Small intestine (tissue), 7 donors: ENCODE data around the gene TEAD1. TPM values are rescaled to one million over a fixed set of nuclear protein-coding genes. Genes with fewer than 3 reads are reported as not detected.

ENCODE experiments used
- DNase-seq, 2 donors: peaks; one replicate each; pipeline versions ENCODE4 v3.0.0 to v3.0.0-alpha.2; 2013
- FAIRE-seq: peaks from 2 replicates; lab custom pipeline; 2012; peaks lifted over from hg19 to GRCh38; lab: Jason Lieb, UNC
- H3K27ac ChIP-seq, 3 donors: one replicate each; pipeline ENCODE4 v1.5.1; 2013; ENCODE audit warnings: low read length in 2 of 3, mild to moderate bottlenecking in 2 of 3, control low read depth in 1 of 3, inconsistent platforms in 1 of 3, low read depth in 1 of 3, moderate library complexity in 1 of 3
- H3K27me3 ChIP-seq, 3 donors: one replicate each; pipeline ENCODE4 v1.6.1; 2013; ENCODE audit warnings: low read length in 3 of 3, inconsistent platforms in 1 of 3; ENCODE audit not compliant: control insufficient read depth in 3 of 3, insufficient read depth in 3 of 3
- H3K36me3 ChIP-seq, 3 donors: one replicate each; pipeline ENCODE4 v1.6.1; 2013; ENCODE audit warnings: low read length in 3 of 3, inconsistent platforms in 1 of 3, low read depth in 1 of 3, mild to moderate bottlenecking in 1 of 3, moderate library complexity in 1 of 3; ENCODE audit not compliant: control insufficient read depth in 3 of 3, insufficient read depth in 2 of 3
- H3K4me1 ChIP-seq, 3 donors: one replicate each; pipeline ENCODE4 v1.6.1; 2013; ENCODE audit warnings: low read length in 2 of 3, inconsistent platforms in 1 of 3, low read depth in 1 of 3, mild to moderate bottlenecking in 1 of 3, moderate library complexity in 1 of 3; ENCODE audit not compliant: control insufficient read depth in 3 of 3, insufficient read depth in 2 of 3
- H3K4me3 ChIP-seq, 3 donors: one replicate each; pipeline ENCODE4 v1.5.1; 2013; ENCODE audit warnings: low read length in 3 of 3, control low read depth in 1 of 3, inconsistent platforms in 1 of 3, low read depth in 1 of 3, mild to moderate bottlenecking in 1 of 3, moderate library complexity in 1 of 3
- H3K9me3 ChIP-seq, 2 donors: one replicate each; pipeline ENCODE4 v1.6.1; 2013; ENCODE audit warnings: low read depth in 1 of 2, low read length in 1 of 2; ENCODE audit not compliant: control insufficient read depth in 2 of 2, insufficient read depth in 1 of 2
- WGBS, 3 donors: extraction: QIAGEN DNeasy Blood & Tissue Kit; methylation state at CpG; one replicate each; pipeline ENCODE4 v1.1.7; 2013; 5-methylcytosine and 5-hydroxymethylcytosine counted together
- polyA plus RNA-seq, 4 donors: library from polyadenylated mRNA; stranded (reverse) in 3 of 4; unstranded in 1 of 4; fragments of 200-250 nt in 3 of 4; fragments of 120-200 nt in 1 of 4; gene quantifications; one replicate each; pipeline versions ENCODE4 v1.2.1 to v1.2.3, GENCODE V29; 2013
- donor health status: healthy with polysubstance abuse.
- donor health status: control.
- donor health status: control.
- donor health status: Bipolar disorder and iron deficiency.
- donor health status: healthy.

TEAD1 gene
- polyA plus RNA-seq, 4 donors = 3.2 to 29.3 (median 7.6) TPM

- Histone ChIP-seq H3K4me3 (no peak overlapping the region), H3K27ac (no peak overlapping the region), H3K27me3 (no peaks in the 10 kb centered on the region), H3K9me3 (no peaks in the 10 kb centered on the region), H3K4me1 (peaks cover 0 to 11% (median 0%) of the 10 kb centered on the region in 3 donors), H3K36me3 (peaks cover 0 to 18% (median 0%) of the 10 kb centered on the region in 3 donors)
- FAIRE-seq (no peak), DNase-seq (no peak)
- 64 to 82% (median 69%) methylated on average over 1 of the region's 1 CpG for WGBS, 3 donors
Measured at GRCh38 chr11:12772324-12772723, 98.1 kb downstream of the TEAD1 start.

GRCh38 chr11:12773591-12773990 is 99.4 kb downstream of the TEAD1 start:
- Histone ChIP-seq H3K4me3 (no peak overlapping the region), H3K36me3 (peaks cover 0 to 16% (median 0%) of the 10 kb centered on the region in 3 donors), H3K4me1 (peaks cover 0 to 1% (median 0%) of the 10 kb centered on the region in 3 donors), H3K9me3 (no peaks in the 10 kb centered on the region), H3K27ac (no peak overlapping the region), H3K27me3 (no peaks in the 10 kb centered on the region)
- FAIRE-seq (no peak), DNase-seq (no peak)
- 82 to 90% (median 82%) methylated on average over 2 of the region's 2 CpGs for WGBS, 3 donors

DNA sequence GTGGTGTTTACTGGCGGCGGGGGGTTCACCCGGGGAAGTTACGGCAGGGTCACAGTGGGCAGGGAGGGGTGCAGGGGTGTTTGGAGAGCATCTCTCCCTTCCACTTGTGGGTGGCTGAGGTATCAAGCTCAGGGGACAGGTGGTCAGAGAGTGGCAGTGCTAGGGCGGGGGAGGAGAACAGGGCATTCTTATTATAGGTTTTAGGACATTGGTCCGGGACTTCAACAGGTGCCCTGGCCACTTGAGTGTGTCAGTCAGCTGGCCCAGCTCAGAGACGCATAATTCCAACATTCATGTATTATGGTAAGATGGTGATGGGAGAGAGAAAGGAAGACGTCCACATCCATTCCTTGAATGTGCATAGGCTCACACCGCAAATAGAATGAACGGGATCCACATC is 101.7 kb downstream of the TEAD1 start:
- Histone ChIP-seq H3K27ac (no peak overlapping the region), H3K27me3 (no peaks in the 10 kb centered on the region), H3K36me3 (peaks cover 0 to 15% (median 0%) of the 10 kb centered on the region in 3 donors), H3K4me1 (no peaks in the 10 kb centered on the region), H3K4me3 (no peak overlapping the region), H3K9me3 (no peaks in the 10 kb centered on the region)
- DNase-seq (no peak), FAIRE-seq (no peak)
- 94 to 96% (median 95%) methylated on average over 10 of the region's 10 CpGs for WGBS, 3 donors

DNA sequence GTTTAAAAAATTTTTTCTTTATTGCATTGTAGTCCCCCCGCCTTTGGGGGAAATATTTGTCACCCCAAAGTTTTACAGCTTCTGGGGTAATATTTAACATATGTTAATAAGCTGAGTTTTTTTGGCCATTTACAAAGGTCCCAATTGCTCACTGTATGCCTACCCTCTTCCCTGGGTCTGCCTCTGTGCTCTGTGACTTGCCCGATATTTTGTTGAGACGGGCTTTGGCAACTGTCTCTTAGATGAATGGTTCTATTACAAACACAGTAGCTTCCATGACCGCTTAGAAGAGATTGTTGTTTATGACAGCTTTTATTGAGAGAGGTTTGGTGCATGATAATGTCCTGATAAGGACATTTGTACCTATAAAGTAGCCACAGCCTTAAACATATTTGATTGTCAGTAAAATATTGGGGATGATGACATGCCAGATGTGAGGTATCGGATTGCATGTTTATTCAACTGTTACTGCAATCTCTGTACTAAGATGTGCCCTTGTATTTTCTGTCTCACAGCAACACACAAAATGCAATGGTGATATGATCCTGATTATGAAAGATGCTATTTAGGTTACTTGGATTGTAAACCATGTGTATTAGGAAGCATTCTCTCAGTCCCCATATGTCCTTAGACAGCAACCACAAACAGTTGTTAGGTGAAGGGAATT is 103.1 kb downstream of the TEAD1 start:
- Histone ChIP-seq H3K27ac (no peak overlapping the region), H3K9me3 (no peaks in the 10 kb centered on the region), H3K4me1 (no peaks in the 10 kb centered on the region), H3K4me3 (no peak overlapping the region), H3K36me3 (peaks cover 0 to 11% (median 0%) of the 10 kb centered on the region in 3 donors), H3K27me3 (no peaks in the 10 kb centered on the region)
- FAIRE-seq (no peak), DNase-seq (peak in 1 of 2 donors; percentile 21)
- 73 to 76% (median 74%) methylated on average over 5 of the region's 5 CpGs for WGBS, 3 donors

DNA sequence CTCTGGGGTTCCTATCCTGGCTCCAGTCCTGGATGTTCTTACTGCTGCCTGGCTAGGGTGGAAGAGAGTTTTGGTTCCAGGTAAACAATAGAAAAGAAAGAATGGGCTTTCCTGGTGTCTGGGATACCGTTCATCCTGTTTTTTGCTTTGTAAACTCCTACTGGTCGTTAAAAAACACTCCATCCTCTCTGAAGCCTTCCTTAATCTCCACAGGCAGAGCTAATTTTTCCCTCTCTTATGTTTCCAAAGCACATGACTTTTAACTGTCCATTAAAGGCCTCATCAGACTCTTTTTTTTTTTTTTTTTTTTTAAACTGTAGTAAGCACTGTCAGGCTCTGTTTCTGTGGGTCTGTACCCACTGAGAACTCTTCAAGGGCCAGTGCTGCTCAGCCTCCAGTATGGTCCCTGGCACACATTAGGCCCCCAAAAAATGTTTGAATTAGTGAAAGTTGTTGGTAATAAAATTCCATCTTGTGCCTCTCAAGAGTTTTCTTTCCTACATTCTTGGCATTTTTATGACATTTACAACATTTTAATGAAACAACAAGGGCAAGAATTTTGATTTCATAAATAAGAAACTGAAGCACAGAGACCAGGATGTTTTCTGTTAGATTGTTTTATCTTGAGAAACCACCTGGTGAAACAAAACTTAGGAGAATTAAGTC is 104.2 kb downstream of the TEAD1 start:
- no peak for DNase-seq
- Histone ChIP-seq H3K27me3 (no peaks in the 10 kb centered on the region), H3K9me3 (no peaks in the 10 kb centered on the region), H3K27ac (no peak overlapping the region), H3K4me1 (no peaks in the 10 kb centered on the region), H3K4me3 (no peak overlapping the region), H3K36me3 (peaks cover 0 to 11% (median 0%) of the 10 kb centered on the region in 3 donors)
- FAIRE-seq = no peak
- 64 to 78% (median 72%) methylated on average over 2 of the region's 2 CpGs for WGBS, 3 donors

DNA sequence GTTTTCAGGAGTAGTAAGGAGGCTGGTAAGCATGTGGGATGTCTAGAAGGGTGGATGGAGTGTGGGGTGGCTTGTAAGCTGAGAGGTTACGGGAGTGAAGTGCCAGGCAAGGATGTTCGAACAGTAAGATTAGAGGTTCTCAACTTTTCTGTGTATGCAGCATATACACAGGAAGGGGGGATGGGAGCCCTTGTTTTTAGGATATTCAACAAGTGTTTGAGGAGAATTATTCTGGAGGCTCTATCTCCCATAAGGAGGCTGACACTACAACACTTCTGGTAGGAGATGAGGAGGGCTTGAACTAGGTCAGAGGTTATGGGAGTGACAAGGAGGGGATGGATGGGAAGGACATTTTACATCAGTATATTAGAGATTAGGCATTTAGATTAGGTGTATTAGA is 109.5 kb downstream of the TEAD1 start:
- no peak for DNase-seq
- H3K4me3 ChIP-seq = no peak overlapping the region
- no peaks in the 10 kb centered on the region for H3K9me3 ChIP-seq
- no peak overlapping the region for H3K27ac ChIP-seq
- no peak for FAIRE-seq
- H3K36me3 ChIP-seq = peaks cover 0 to 16% (median 0%) of the 10 kb centered on the region in 3 donors
- no peaks in the 10 kb centered on the region for H3K27me3 ChIP-seq
- H3K4me1 ChIP-seq = no peaks in the 10 kb centered on the region
- 91 to 96% (median 95%) methylated on average over 2 of the region's 2 CpGs for WGBS, 3 donors

GRCh38 chr11:12784445-12784844 is 110.2 kb downstream of the TEAD1 start:
- DNase-seq = no peak
- Histone ChIP-seq H3K27ac (no peak overlapping the region), H3K4me1 (no peaks in the 10 kb centered on the region), H3K9me3 (no peaks in the 10 kb centered on the region), H3K4me3 (no peak overlapping the region), H3K27me3 (no peaks in the 10 kb centered on the region), H3K36me3 (peaks cover 0 to 17% (median 0%) of the 10 kb centered on the region in 3 donors)
- no peak for FAIRE-seq
- 28 to 57% (median 31%) methylated on average over 3 of the region's 3 CpGs for WGBS, 3 donors

GRCh38 chr11:12784987-12785386 is 110.8 kb downstream of the TEAD1 start:
- Histone ChIP-seq H3K27me3 (no peaks in the 10 kb centered on the region), H3K9me3 (no peaks in the 10 kb centered on the region), H3K36me3 (peaks cover 0 to 23% (median 0%) of the 10 kb centered on the region in 3 donors), H3K4me1 (no peaks in the 10 kb centered on the region), H3K27ac (no peak overlapping the region), H3K4me3 (no peak overlapping the region)
- DNase-seq = no peak
- FAIRE-seq = no peak
- 77 to 80% (median 79%) methylated on average over 5 of the region's 5 CpGs for WGBS, 3 donors
